Spleen (tissue), 7 donors: Measurements from ENCODE around the gene CSF3R.
A peak's percentile ranks its signal among the peaks of the same experiment; 100 is the strongest.

ENCODE experiments used
- POLR2A ChIP-seq, 3 donors: fragments of 450-650 bp; IDR thresholded peaks; one replicate each; pipeline ENCODE4 v1.5.1; 2017; ENCODE audit warnings: antibody characterized with exemption in 3 of 3, mild to moderate bottlenecking in 1 of 3
- POLR2AphosphoS5 ChIP-seq, 3 donors: sonication (generic); formaldehyde crosslinking; IDR thresholded peaks; one replicate each; pipeline ENCODE4 v1.5.1; 2017; ENCODE audit warnings: antibody characterized with exemption in 3 of 3
- TF ChIP-seq, protein P1 (sequence below), 11 experiments: fragments of 200-600 bp in 7 of 11; fragments of 450-650 bp in 4 of 11; sonication (generic) in 4 of 11; IDR thresholded peaks in 8 of 11; conservative IDR thresholded peaks in 3 of 11; 1 replicate in 7 of 11; 2 replicates in 4 of 11; pipeline versions ENCODE4 v1.4.0 to v1.8.0; 2016 to 2021; ENCODE audit warnings: antibody characterized with exemption in 11 of 11, inconsistent platforms in 4 of 11, mild to moderate bottlenecking in 1 of 11
- donor health status: DM: no; HTN: no; CAD: no; lungs with moderate emphysema.
- donor health status: DM: no; HTN: no; CAD: no.
- donor health status: DM: no; HTN: no; CAD: no.

DNA sequence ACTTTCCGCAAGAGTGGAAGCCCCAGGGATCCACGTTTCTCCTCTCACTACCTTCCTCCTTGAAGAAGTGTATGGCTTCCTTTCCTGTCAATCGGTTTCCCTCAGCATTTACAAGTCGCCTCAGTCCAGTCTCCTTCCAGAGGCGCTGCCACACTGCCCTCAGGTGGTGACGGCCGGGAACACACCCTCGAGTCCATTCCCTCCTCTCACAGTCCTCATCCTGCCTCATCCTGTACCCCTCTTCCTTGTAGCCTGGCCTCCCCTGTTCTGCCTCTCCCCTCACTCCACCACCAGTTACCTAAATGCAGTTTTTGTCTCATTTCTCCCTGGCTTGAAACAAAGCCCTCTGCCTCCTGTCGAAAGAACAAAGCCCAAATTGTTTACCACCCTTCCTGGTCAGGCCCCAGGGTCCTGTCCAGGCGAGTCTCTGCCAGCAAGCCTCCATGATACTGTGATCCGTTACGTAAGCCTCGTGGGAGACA, 61.8 kb downstream of the CSF3R start:
- TF ChIP-seq, protein P1, sequence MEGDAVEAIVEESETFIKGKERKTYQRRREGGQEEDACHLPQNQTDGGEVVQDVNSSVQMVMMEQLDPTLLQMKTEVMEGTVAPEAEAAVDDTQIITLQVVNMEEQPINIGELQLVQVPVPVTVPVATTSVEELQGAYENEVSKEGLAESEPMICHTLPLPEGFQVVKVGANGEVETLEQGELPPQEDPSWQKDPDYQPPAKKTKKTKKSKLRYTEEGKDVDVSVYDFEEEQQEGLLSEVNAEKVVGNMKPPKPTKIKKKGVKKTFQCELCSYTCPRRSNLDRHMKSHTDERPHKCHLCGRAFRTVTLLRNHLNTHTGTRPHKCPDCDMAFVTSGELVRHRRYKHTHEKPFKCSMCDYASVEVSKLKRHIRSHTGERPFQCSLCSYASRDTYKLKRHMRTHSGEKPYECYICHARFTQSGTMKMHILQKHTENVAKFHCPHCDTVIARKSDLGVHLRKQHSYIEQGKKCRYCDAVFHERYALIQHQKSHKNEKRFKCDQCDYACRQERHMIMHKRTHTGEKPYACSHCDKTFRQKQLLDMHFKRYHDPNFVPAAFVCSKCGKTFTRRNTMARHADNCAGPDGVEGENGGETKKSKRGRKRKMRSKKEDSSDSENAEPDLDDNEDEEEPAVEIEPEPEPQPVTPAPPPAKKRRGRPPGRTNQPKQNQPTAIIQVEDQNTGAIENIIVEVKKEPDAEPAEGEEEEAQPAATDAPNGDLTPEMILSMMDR (IDR thresholded peaks at IDR 0.05 in 8 of 11, conservative IDR thresholded peaks at IDR 0.05 in 3 of 11), result peak; percentile 88 to 98 (median 96)
- no peak for TF ChIP-seq POLR2A (IDR thresholded peaks at IDR 0.05)
- peak in 2 of 3 donors; percentile 72 to 79 for TF ChIP-seq POLR2AphosphoS5 (IDR thresholded peaks at IDR 0.05)
